ENCODE data around the gene LEFTY2.
"Not testable (repeated sequence)": the region's sequence is repeated elsewhere in the genome, so short reads cannot be mapped to it uniquely, and the experiment has no call there.

The LEFTY2 gene, protein sequence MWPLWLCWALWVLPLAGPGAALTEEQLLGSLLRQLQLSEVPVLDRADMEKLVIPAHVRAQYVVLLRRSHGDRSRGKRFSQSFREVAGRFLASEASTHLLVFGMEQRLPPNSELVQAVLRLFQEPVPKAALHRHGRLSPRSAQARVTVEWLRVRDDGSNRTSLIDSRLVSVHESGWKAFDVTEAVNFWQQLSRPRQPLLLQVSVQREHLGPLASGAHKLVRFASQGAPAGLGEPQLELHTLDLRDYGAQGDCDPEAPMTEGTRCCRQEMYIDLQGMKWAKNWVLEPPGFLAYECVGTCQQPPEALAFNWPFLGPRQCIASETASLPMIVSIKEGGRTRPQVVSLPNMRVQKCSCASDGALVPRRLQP

DNA sequence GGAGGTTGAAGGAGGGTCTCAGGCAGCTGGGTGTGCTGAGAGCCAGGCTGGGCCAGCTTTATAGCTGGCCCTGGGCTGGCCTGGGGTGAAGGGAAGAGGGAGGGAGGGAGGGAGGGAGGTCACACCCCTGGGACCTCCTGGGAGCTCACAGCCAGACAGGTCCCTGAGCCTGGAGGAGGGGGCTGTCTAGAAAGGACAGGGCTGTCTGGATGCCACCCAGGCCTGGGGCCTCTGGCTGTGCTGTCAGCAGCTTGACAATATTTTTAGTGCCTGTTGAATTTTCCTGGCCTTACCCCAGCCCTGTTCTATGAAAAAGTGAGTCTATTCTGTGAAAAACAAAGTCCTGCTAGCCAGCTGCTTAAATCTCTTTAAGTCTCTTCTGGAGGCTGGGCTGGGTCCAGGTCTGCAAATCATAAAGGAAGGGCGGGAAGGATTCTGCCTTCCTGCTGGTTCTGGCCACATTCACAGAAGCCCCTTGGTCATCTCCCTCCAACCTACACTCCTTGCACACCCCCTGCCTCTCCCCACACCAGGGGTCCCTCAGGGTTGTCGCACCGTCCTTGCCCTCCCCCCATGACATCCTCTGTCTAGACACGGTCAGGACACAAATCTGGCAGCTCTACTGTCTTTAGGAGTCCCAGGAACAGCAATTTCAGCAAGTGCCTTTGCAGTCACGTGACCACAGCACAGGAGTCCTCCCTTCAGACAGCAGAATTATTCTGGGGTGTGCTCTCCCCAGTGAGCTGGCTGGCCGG lies at the start of gene LEFTY2:
Gene LEFTY2, minus strand, starts transcription at position 34 of the 755 bp plus-strand sequence. CDS start 80 bp downstream, outside the sequence.
- peak; percentile 86 for DNase-seq

DNA sequence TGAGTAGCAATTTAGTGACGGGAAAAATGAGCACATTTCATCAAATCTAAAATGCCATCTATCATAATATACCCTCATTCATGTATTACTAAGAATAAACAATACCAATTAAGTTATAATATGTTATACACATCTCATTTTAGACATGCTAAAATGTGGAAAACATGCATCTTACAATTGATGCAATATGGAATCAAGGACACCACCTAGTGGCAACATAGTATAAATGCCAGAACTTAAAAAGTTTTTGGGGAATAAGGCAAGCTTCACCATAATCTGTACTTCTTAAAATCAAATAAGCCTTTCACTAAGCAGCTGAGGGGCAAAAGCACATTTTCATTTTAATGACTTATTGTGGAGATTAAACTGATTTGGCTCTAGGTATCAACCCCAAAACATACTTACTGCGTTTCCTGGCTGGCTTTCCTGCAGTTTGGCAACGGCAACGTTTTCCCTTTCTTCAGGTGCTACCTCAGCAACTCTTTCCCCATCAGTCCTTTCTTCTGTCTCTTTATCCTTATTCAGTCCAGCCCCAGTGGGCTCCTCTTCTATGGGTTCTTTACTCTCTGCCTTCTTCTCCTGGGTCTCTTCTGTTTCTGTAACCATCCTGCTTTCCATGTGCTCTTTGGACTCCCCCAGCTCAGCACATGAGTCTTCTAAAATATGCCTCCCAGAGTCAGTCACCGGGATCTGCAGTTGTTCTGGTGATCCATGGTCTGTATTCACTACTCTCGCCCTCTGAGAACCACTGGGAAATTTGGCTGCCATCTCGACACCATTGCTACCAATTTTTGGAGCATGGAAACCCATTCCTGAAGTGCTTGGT lies 46.7 kb upstream of the LEFTY2 start:
- DNase-seq, result no peak

DNA sequence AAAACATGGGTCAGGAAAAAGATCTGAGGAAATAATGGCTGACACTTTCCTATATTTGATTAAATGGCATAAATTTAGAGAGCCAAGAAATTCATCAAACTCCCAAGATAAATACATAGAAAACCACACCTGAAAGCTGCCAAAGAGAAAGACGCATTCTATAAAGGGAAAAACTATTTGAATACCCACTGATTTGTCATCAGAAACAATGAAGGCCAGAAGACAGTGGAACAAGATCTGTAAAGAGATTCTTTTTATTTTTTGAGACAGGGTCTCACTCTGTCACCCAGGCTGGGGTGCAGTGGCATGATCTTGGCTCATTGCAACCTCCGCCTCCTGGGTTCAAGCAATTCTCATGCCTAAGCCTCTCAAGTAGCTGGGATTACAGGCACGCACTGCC lies 40.7 kb upstream of the LEFTY2 start:
- no peak for DNase-seq

GRCh38 chr1:225980005-225980836 lies 39.2 kb upstream of the LEFTY2 start:
- no peak for DNase-seq

- DNase-seq, result no peak
These were observed 38.4 kb upstream of the LEFTY2 start for GRCh38 chr1:225979421-225979820.

DNA sequence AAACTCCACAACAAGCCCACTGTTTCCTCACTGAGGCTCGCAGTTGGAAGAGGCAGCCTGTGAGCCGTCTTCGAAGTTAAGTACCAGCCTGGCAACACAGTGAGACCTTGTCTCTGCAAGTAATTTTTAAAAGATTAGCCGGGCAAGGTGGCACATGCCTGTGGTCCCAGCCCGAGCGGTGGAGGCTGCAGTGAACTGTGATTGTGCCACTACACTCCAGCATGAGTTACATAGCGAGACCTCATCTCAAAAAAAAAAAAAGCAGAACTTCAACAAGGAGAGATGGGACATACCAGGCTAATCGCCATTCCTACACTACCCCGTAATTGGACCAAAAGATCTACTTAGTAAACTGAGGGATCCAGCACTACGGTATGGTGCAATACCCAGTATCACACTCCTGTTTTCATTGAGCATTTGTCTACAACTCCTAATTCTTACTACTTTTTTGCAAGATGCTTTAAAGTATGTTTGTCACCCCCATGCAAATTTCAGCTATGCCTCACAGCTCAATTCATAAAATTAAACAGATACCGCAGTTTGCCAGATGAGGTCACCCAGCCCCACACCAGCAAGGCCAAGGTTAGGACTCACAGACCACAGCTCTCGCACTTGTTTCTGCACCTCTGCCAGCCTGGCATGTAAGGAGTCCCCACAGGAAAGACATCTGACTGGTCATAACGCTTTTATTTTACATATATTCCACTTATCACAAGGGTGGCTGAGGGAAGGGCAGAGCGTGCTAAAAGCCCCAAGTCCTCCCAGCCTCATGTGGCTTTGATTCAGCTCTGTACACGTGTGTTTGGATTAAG lies 37.1 kb upstream of the LEFTY2 start:
- DNase-seq, result no peak

DNA sequence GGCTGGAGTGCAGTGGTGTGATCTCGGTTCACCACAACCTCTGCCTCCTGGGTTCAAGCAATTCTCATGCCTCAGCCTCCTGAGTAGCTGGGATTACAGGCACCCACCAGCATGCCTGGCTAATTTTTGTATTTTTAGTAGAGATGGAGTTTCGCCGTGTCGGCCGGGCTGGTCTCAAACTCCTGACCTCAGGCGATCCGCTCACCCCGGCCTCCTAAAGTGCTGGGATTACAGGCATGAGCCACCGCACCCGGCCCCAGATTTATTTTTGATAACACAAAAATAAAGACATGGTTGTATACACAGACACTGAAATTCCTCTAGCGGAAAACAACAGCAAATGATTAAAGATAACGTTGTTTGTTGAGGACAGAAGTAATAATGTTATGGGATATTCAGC lies 34.1 kb upstream of the LEFTY2 start:
- DNase-seq, result not testable (repeated sequence)

- DNase-seq, result no peak
These were observed 33.4 kb upstream of the LEFTY2 start for GRCh38 chr1:225974454-225974853.

DNA sequence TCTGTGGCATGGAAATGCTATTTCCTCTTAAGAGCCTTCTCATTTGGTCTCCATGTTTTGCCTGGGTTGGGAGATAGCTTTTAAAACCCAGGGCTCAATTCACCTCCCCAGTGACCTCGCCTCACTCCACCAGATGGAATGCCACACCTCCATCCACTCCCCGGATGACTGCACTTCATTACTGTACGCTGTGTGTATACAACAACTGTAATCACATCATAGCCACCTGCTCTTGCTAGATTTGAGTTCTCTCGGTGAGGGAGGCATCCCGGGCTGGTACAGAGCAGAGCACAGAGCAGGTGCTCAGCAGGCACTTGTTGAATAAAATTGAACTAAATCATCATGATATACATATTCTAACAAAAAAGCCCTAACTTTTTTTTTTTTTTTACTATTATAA lies 32.1 kb upstream of the LEFTY2 start:
- DNase-seq, result no peak

DNA sequence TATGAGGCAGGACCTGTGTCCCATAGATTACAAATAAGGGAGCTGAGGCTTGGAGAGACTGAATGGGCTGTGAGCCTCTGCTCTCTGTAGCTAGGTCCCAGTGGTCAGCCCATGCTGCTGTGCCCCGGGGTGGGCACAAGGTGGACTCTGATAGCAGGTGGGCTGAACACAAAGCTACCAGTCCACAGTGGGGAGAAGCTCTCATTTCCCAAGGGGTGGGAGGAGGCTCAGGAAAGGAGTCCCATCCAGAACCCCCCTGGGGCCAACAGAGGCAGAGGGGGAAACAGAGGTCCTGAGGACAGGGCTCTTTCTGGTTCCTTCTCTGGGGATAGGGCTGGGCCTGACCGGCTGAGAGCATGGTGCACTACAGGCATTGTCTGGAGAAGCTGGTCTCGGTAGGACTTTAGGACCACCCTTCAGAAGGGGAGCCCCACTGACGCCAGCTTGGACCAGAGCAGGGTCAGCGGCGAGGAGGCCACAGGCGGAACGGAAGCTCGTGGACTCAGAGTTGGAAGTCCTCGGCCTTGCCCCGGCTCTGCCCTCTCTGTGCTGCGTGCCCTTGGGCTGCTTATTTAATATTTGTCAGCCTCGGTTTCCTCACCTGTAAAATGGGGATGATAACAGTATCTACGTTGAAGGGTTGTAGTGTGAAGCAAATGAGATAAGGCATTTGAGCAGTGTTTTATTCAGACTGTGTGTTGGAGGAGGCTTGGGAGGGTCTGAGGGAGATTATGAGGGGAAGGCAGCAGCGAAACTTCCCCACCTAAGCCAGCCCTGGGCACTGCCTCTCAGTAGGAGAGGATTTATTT lies 31.5 kb upstream of the LEFTY2 start:
- DNase-seq, result no peak

DNA sequence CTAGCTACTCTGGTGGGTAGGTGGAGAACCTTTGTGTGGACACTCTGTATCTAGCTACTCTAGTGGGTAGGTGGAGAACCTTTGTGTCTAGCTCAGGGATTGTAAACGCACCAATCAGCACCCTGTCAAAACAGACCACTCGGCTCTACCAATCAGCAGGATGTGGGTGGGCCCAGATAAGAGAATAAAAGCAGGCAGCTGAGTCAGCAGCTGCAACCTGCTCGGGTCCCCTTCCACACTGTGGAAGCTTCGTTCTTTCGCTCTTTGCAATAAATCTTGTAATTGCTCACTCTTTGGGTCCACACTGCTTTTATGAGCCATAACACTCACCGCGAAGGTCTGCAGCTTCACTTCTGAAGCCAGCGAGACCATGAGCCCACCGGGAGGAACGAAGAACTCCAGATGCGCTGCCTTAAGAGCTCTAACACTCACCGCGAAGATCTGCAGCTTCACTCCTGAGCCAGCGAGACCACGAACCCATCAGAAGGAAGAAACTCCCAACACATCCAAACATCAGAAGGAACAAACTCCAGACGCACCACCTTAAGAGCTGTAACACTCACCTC lies 29.7 kb upstream of the LEFTY2 start:
- DNase-seq, result not testable (repeated sequence)

- DNase-seq, result not testable (repeated sequence)
These were observed 28.7 kb upstream of the LEFTY2 start for GRCh38 chr1:225969751-225970150.

- DNase-seq, result no peak
These were observed 24.2 kb upstream of the LEFTY2 start for GRCh38 chr1:225965231-225965630.

DNA sequence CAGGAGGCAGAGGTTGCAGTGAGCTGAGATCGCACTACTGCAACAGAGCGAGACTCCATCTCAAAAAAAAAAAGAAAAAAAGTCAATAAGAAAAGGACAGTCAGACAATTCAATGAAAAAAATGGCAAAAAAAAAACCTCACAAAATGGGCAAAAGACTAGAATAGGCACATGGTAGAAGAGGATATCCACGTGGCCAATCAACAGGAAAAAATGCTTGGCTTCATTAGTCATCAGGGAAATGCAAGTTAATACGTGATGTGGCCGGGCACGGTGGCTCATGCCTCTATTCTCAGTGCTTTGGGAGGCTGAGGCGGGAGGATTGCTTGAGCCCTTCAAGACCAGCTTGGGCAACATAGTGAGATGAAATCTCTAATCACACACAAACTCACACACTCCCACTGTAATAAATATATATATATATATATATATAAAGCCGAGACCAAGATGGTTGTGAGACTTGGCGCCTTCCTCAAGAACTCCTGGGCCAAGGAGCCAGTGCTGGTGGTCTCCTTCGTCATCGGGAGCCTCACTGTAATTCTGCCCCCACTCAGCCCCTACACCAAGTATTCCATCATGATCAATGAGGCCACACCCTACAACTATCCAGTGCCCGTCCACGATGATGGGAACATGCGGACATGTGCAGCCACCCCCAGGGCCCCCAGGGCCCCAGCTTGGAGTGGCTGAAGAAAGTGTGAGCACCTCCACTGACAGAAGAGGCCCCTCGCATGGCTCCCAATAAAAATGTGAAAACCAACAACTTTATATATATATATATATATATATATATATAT lies 22.9 kb upstream of the LEFTY2 start:
- no peak for DNase-seq

DNA sequence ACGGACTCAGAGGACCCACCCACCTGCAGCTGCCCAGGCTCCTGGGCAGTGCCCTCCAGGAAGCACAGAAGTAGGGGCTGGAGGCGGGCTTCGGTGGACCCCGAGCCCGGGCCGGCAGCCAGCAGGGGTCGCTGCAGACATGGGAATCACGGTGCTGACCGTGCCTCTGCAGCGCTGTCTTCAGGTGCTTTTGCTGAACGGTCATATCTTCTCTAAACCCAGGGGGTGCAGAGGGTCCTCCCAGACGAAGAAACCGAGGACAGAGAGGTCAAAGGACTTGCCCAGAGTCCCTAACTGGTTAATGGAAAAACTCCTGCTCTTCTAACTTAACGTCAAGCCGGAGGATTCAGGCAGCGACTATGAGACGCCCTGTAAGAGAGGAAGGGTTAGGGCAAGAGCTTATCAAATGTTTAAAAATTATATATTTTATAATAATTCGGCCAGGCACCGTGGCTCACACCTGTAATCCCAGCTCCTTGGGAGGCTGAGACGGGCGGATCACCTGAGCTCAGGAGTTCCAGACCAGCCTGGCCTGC lies 21.5 kb upstream of the LEFTY2 start:
- peak; percentile 45 for DNase-seq

GRCh38 chr1:225961659-225962439 lies 20.8 kb upstream of the LEFTY2 start:
- no peak for DNase-seq

- no peak for DNase-seq
These were observed 17.0 kb upstream of the LEFTY2 start for GRCh38 chr1:225958041-225958440.

DNA sequence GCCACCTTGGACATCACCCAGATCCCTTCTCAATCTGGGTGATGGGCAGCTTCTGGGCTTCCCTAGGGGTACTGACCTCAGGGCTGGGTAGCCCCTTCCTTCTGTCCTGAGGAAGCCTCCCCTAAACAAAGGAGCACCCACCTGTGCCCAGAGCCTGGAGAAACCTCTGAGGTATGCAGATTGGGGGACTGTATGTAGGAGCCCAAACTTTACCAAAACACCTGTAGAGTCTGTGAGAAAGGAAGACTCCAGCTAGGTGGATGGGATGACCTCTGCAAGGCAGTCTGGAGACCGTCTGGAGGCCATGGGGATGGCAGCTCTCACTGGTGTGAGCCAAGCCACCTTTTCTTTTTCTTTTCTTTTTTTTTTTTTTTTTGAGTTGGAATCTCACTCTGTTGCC lies 13.7 kb upstream of the LEFTY2 start:
- no peak for DNase-seq

All from femur (tissue), 1 donor.